SW480 (cell line): ENCODE measurements around the gene CUX1.
A peak's percentile ranks its signal among the peaks of the same experiment; 100 is the strongest.
"Not testable (repeated sequence)": the region's sequence is repeated elsewhere in the genome, so short reads cannot be mapped to it uniquely, and the experiment has no call there.

Experiments used
- DNase-seq: peaks from one replicate; pipeline ENCODE4 v3.0.0-alpha.2; 2016; ENCODE audit warnings: low spot score

Gene CUX1

DNA sequence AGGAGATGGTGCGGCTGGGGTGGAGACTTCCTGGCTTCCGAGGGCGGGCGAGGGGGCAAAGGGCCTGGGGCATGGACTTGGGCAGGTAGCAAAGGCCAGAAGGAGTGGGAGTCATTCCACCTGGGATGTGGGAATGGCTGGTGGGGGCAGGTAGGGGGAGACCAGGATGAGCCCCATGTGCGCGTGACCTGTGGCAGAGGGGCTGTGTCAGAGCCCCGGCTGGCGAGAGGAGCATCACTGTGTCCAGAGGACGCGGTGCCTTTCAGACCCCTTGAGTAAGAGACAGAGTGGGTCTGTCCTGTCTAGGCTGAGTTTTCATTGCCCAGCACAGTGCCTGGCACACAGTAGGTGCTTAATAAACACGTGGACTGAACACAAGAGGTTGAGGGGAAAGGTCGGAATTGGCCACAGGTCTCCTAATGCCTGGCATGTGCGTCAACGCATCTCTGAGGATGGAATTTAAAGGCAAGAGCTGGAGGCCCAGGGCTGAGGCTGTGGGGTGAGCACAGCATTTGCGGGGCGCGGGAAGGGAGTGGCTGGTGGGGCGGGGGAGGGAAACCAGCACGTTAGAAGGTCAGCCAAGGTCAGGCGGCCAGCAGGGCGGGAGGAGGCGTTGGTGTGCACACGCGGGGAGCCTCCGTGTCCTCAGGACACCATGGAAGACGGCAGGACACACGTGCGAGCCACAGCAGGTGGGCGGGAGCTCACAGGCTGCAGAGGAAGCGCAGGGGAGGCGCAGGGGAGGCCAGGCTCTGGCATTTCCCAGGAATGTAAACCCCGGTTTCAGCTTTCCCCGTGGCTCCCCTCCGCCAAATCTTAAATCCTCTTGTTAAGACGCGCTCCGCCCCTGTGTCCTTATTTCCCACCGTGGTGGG lies 51.8 kb downstream of the CUX1 start:
- DNase-seq: no peak

DNA sequence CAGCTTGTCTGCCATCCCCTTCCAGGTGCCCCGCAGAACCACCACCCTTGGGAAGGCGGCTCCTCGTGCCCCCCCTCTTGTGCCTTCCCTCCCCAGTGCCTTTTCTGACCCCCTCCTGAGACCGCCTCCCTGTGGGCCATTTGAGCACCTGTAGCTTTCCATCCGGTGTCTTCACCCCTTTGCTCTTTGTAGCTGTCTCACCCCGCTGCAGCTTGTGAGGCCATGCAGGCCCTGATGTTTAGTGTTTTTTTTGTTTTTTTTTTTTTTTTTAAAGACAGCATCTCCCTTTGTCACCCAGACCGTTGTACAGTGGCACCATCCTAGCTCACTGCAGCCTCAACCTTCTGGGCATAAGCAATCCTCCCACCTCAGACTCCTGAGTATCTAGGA lies 52.5 kb downstream of the CUX1 start:
- DNase-seq: no peak

- DNase-seq: no peak
These were observed 53.1 kb downstream of the CUX1 start for GRCh38 chr7:101870361-101871062.

DNA sequence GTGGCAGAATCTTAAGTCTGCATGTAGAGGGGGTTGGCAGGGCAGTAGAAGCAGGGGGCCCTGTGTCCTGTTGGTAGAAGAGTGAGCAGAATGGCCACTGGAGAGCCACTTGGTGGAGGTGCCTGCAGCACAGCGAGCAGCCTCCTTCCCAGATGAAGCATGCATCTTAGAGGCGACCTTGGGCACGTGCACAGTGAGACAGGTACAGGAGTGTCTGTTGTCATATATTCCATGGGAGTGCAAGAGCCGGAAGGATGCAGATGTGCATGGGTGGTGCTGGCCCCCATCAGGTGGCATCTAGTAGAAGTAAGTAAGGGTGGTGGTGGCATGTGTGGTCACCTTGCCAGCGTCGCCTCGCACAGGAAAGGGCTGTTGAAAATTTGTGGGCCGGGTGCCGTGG lies 53.9 kb downstream of the CUX1 start:
- no peak for DNase-seq

- DNase-seq: no peak
These were observed 56.6 kb downstream of the CUX1 start for GRCh38 chr7:101874028-101874427.

DNA sequence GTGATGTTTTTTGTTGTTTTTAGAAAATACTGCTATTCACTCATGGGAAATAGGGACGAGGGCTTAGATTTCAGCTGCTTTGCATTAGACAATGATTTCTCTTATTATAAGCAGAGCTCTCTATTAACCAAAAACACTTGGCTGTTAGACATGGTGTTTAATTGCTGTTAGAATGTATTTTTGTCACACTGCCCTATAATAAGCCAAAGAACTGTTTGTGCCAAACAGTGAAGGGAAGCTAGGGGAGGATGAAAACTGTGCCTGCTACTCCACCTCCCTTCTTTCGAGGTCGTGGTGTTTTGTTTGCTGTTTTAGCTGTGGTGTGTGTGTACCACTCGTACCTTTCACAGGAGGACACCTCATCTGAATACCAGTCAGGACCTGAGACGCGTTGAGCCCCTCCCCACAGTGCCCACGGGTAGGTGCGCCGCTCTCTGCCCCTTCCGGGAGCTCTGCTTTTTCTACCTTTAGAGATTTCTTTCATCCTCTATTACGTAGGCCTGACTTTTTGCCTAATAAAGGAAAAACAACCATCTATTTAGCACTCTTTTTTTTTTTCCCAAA lies 57.9 kb downstream of the CUX1 start:
- DNase-seq: no peak

- no peak for DNase-seq
These were observed 60.6 kb downstream of the CUX1 start for GRCh38 chr7:101877882-101878591.

- DNase-seq: no peak
These were observed 61.5 kb downstream of the CUX1 start for GRCh38 chr7:101878938-101879337.

DNA sequence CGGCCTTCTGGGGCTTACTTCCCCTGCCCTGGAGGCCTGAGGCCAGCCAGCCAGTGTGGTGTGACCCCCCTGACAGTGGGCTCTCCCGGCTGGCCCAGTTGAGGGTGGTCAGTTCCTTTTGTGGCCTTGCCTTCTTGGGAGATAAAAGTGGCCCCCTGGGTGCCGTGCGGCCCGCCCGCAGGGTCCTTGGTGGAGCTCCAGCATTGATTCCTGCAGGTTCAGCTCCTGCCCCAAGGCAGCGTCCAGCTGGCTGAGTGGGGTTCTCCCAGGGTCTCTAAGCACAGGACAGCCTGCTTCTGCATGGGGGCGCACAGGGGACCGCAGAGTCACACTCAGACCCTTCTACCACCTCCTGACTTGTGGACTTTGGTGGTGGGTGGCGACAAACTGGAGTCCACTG lies 62.1 kb downstream of the CUX1 start:
- DNase-seq: no peak

DNA sequence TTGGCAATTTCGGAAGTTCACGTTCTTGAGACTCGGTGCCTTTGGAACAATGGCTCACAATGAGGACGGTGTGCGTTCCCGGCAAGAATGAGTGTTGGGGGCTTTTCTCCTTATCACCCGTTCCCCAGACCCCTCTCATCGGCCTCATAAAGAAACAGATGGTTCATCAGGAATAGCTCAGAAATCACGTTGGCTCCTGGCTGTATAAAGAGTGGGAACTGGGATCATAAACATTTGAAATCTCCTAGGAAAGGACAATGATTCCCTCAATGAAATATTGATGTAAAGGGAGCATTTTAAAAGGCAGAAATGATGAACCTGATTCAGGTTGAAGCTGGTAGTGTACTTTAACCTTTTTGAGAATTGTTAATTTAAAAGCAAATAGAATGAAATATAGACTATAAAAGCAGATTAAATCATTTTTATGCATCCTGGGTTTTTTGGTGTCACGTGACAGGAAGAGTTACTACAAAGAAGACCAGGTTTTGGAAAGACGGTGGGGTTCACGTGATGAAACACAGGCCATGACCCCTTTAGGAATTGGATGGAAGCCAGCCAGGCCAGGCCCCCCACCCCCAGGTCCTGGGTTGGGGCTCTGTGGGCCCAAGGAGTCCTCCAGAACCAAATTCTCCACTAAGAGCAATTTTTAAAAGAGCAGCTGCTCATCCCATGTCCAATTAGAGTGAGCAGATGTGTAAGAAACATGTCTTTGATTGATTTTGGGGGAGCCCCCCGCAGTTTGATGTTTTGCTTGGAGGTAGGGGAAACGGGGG lies 63.0 kb downstream of the CUX1 start:
- no peak for DNase-seq

- DNase-seq: peak; percentile 68
These were observed 64.6 kb downstream of the CUX1 start for GRCh38 chr7:101882005-101882421.

DNA sequence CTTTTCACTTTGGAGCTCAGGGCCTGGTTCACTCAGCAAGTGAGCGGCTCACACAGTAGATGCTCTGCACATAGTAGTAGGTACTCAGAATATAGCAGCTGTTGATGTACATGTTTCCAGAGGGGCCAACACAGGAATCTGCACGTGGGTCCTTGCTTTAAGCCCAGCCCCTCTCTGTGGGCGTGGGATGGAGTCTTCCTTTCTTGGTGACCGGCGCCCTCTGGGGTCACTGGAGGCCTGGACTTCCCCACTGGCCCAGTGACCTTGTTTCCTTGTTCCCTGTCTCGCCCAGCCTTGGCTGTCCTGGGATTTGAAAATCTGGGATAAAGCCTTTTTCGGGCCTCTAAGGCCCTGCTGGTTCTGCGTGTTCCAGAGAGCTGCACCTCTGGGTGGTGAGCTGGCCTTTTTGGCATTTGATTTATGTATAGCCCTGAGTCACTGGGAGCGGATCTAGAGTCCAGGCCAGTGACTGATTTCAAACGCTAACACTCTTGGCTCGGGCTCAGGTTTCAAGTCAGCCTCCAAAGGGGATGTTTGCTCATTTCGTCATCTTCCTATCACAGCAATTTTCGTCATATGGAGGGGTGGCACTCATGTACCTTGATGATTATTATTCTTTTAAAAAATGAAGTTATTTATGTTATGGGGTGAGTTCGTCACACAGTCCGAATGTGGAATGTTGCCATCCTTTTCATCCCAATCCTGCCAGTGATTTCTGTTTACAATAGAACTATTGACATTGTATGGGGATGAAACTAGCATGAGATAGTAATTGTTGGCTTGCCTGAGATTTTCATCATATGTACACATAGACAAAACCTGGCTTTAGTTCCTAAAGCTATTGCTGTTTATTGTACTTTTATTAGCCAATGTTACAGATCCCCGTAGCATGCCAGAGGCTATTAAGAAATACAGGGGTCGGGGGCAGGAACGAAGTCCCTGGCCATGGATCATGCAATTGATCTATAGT lies 65.5 kb downstream of the CUX1 start:
- peak; percentile 100 for DNase-seq

DNA sequence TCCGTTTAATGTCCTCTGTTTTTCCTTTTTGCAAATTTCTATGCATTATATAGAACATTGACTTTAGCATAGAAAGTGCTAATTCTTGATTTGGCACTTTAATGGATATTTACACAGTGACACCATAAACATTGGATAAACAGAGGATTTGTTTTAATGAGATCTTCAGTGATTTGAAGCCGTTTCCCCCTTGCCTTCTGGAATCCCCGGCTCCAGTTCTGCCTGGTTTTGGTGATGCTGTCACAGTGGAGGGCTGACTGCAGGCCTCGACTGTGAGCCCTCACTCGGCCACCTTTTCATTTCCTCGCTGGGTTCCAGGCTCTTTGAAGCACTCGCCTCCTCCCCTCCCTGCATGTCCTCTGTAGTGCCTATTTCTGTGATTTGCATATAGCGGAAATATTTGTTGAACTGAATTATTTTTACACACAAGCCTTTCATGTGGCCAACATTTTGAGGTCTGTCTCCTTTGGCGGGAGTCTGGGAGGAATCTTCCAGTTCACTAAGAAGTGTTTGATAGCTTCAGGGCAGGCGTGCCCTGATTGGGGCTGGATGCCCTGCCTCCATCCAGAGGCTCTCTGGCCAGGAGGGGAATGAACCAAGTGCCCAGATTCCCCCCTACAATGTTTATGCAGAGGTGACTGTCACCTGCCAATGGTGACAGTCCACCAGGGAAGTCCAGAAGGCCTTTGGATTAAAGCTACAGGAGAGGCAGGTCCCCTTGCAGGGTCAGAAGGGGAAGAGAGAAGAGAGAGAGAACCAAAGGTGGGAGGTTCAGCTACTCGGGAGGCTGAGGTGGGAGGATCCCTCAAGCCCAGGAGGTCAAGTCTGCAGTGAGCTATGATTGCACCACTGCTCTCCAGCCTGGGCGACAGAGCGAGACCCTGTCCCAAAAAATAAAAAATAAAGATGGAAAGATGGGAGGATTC lies 67.5 kb downstream of the CUX1 start:
- peak; percentile 98 for DNase-seq

DNA sequence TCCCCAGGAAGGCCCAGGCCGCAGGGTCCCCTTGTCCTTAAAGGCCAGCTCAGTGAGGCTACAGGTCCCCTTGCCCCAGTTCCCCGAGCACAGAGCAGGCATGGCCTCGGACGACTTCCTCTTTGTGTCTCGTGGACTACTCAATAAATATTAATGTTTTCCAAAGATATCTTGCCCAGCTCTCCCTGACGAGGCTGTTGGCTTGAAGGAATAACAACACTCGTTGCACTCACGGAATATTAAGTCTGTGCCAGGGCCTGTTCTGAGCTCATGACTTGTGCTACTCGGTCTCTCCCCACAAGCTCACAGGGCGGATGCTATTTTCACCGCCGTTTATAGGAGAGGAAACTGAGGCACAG lies 68.2 kb downstream of the CUX1 start:
- no peak for DNase-seq

GRCh38 chr7:101887352-101887751 lies 69.9 kb downstream of the CUX1 start:
- DNase-seq: not testable (repeated sequence)

DNA sequence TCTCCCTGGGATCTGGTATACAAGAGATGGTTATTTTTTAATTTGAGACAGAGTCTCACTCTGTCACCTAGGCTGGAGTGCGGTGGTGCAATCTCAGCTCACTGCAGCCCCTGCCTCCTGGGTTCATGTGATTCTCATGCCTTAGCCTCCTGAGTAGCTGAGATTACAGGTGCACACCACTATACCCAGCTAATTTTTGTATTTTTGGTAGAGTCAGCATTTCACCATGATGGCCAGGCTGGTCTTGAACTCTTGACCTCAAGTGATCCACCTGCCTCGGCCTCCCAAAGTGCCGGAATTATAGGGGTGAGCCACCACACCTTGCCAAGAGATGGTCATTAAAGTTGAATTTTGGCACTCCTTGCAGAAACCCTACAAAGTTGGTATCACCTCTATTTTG lies 71.1 kb downstream of the CUX1 start:
- not testable (repeated sequence) for DNase-seq

- DNase-seq: no peak
These were observed 73.5 kb downstream of the CUX1 start for GRCh38 chr7:101890749-101891523.

- DNase-seq: no peak
These were observed 74.7 kb downstream of the CUX1 start for GRCh38 chr7:101891936-101892640.
